Trophoblast cell (in vitro differentiated cells and primary cell): ENCODE measurements around the gene TMEM39B.

Source experiments
- DNase-seq, 2 donors: peaks; one replicate each; pipeline ENCODE4 v3.0.0-alpha.2; 2016
- H2AFZ ChIP-seq: 2 replicates; pipeline ENCODE4 v1.6.1; 2013; ENCODE audit warnings: low read length, moderate library complexity, mild to moderate bottlenecking; ENCODE audit not compliant: insufficient read depth, poor library complexity
- H2AK5ac ChIP-seq: 2 replicates; pipeline ENCODE4 v1.6.1; 2013; ENCODE audit warnings: mild to moderate bottlenecking, low read length
- H2BK120ac ChIP-seq: 2 replicates; pipeline ENCODE4 v1.6.1; 2013; ENCODE audit warnings: low read length, mild to moderate bottlenecking, moderate library complexity; ENCODE audit not compliant: insufficient read depth, poor library complexity
- H2BK12ac ChIP-seq: 2 replicates; pipeline ENCODE4 v1.6.1; 2013; ENCODE audit warnings: mild to moderate bottlenecking, low read length, moderate library complexity
- H2BK5ac ChIP-seq: 2 replicates; pipeline ENCODE4 v1.6.1; 2013; ENCODE audit warnings: low read length, low read depth, moderate library complexity, mild to moderate bottlenecking; ENCODE audit not compliant: poor library complexity
- H3K14ac ChIP-seq: 2 replicates; pipeline ENCODE4 v1.6.1; 2013; ENCODE audit warnings: mild to moderate bottlenecking, low read length
- H3K18ac ChIP-seq: 2 replicates; pipeline ENCODE4 v1.6.1; 2013; ENCODE audit warnings: mild to moderate bottlenecking, low read length
- H3K23ac ChIP-seq: 2 replicates; pipeline ENCODE4 v1.6.1; 2013; ENCODE audit warnings: low read length
- H3K27ac ChIP-seq: 2 replicates; pipeline ENCODE4 v1.5.1; 2013; ENCODE audit warnings: low read depth, mild to moderate bottlenecking, inconsistent platforms, low read length, moderate library complexity
- H3K27me3 ChIP-seq: 2 replicates; pipeline ENCODE4 v1.6.1; 2013; ENCODE audit warnings: inconsistent platforms, mild to moderate bottlenecking, low read length, moderate library complexity; ENCODE audit not compliant: insufficient read depth
- H3K36me3 ChIP-seq, 2 experiments: 1 replicate in 1 of 2; 2 replicates in 1 of 2; pipeline ENCODE4 v1.6.1; 2013; ENCODE audit warnings: low read length in 2 of 2, mild to moderate bottlenecking in 2 of 2, moderate library complexity in 1 of 2; ENCODE audit not compliant: insufficient read depth in 2 of 2, control insufficient read depth in 1 of 2
- H3K4ac ChIP-seq: 2 replicates; pipeline ENCODE4 v1.6.1; 2013; ENCODE audit warnings: low read depth, mild to moderate bottlenecking, low read length, moderate library complexity
- H3K4me1 ChIP-seq, 2 experiments: 1 replicate in 1 of 2; 2 replicates in 1 of 2; pipeline ENCODE4 v1.6.1; 2013; ENCODE audit warnings: low read length in 2 of 2, mild to moderate bottlenecking in 2 of 2, moderate library complexity in 1 of 2; ENCODE audit not compliant: insufficient read depth in 2 of 2, control insufficient read depth in 1 of 2
- H3K4me2 ChIP-seq: 2 replicates; pipeline ENCODE4 v1.6.1; 2013; ENCODE audit warnings: inconsistent platforms, mild to moderate bottlenecking, low read length, moderate library complexity
- H3K4me3 ChIP-seq: 2 replicates; pipeline ENCODE4 v1.5.1; 2013; ENCODE audit warnings: mild to moderate bottlenecking, low read depth, low read length, inconsistent platforms
- H3K79me1 ChIP-seq: one replicate; pipeline ENCODE4 v1.6.1; 2013; ENCODE audit warnings: low read length
- H3K79me2 ChIP-seq: 2 replicates; pipeline ENCODE4 v1.6.1; 2013; ENCODE audit warnings: low read length, mild to moderate bottlenecking; ENCODE audit not compliant: control insufficient read depth, insufficient read depth, poor library complexity
- H3K9ac ChIP-seq: 2 replicates; pipeline ENCODE4 v1.6.1; 2013; ENCODE audit warnings: mild to moderate bottlenecking, low read length
- H3K9me3 ChIP-seq: 2 replicates; pipeline ENCODE4 v1.6.1; 2013; ENCODE audit warnings: low read depth, mild to moderate bottlenecking, control low read depth, inconsistent platforms, low read length; ENCODE audit not compliant: insufficient read depth
- H4K12ac ChIP-seq: 2 replicates; pipeline ENCODE4 v1.6.1; 2013; ENCODE audit warnings: low read depth, mild to moderate bottlenecking, low read length, moderate library complexity
- H4K8ac ChIP-seq: 2 replicates; pipeline ENCODE4 v1.6.1; 2013; ENCODE audit warnings: low read depth, mild to moderate bottlenecking, low read length, moderate library complexity
- H4K91ac ChIP-seq: one replicate; pipeline ENCODE4 v1.6.1; 2013; ENCODE audit warnings: low read depth, mild to moderate bottlenecking, low read length, moderate library complexity
- WGBS: extraction: QIAGEN DNeasy Blood & Tissue Kit; methylation state at CpG from one replicate; pipeline ENCODE4 v1.1.7; 2013; ENCODE audit warnings: missing lambda C conversion rate; ENCODE audit not compliant: insufficient read length, insufficient coverage; ENCODE audit errors: extremely low coverage; 5-methylcytosine and 5-hydroxymethylcytosine counted together

TMEM39B gene

GRCh38 chr1:32042330-32042729 lies 30.4 kb upstream of the TMEM39B start:
- no peak overlapping the region for H3K4ac ChIP-seq
- H3K14ac ChIP-seq: no peak overlapping the region
- H4K12ac ChIP-seq: no peak overlapping the region
- H3K36me3 ChIP-seq: peaks cover 40 to 58% of the 10 kb centered on the region in 2 experiments
- no peak overlapping the region for H3K4me2 ChIP-seq
- no peak overlapping the region for H2BK120ac ChIP-seq
- H3K27ac ChIP-seq: no peak overlapping the region
- H3K9me3 ChIP-seq: no peaks in the 10 kb centered on the region
- H3K79me1 ChIP-seq: no peaks in the 10 kb centered on the region
- no peaks in the 10 kb centered on the region for H3K4me1 ChIP-seq
- no peak overlapping the region for H4K8ac ChIP-seq
- H3K18ac ChIP-seq: no peak overlapping the region
- H2BK12ac ChIP-seq: no peak overlapping the region
- H2AK5ac ChIP-seq: no peak overlapping the region
- H3K79me2 ChIP-seq: no peaks in the 10 kb centered on the region
- no peak overlapping the region for H3K23ac ChIP-seq
- H3K9ac ChIP-seq: no peak overlapping the region
- no peak overlapping the region for H2BK5ac ChIP-seq
- no peaks in the 10 kb centered on the region for H3K27me3 ChIP-seq
- H3K4me3 ChIP-seq: no peak overlapping the region
- H4K91ac ChIP-seq: no peak overlapping the region
- H2AFZ ChIP-seq: no peak overlapping the region
- WGBS: no CpG with 5 or more reads among the region's 5 CpGs
- no peak for DNase-seq

GRCh38 chr1:32044234-32044633 lies 28.5 kb upstream of the TMEM39B start:
- no peak overlapping the region for H3K9ac ChIP-seq
- H3K23ac ChIP-seq: no peak overlapping the region
- H3K27me3 ChIP-seq: no peaks in the 10 kb centered on the region
- no peak overlapping the region for H4K8ac ChIP-seq
- no peaks in the 10 kb centered on the region for H3K4me1 ChIP-seq
- no peak overlapping the region for H2BK5ac ChIP-seq
- no peaks in the 10 kb centered on the region for H3K79me2 ChIP-seq
- H3K4me2 ChIP-seq: no peak overlapping the region
- H2AK5ac ChIP-seq: no peak overlapping the region
- DNase-seq: no peak
- H3K79me1 ChIP-seq: no peaks in the 10 kb centered on the region
- no peak overlapping the region for H3K18ac ChIP-seq
- H2BK120ac ChIP-seq: no peak overlapping the region
- no peak overlapping the region for H3K4me3 ChIP-seq
- no peak overlapping the region for H4K91ac ChIP-seq
- H4K12ac ChIP-seq: no peak overlapping the region
- H3K9me3 ChIP-seq: no peaks in the 10 kb centered on the region
- no CpG with 5 or more reads among the region's 1 CpG for WGBS
- H2BK12ac ChIP-seq: no peak overlapping the region
- H3K4ac ChIP-seq: no peak overlapping the region
- no peak overlapping the region for H3K27ac ChIP-seq
- no peak overlapping the region for H2AFZ ChIP-seq
- H3K14ac ChIP-seq: no peak overlapping the region
- H3K36me3 ChIP-seq: peaks cover 42 to 57% of the 10 kb centered on the region in 2 experiments

- H3K9ac ChIP-seq: no peak overlapping the region
- no peak overlapping the region for H2AK5ac ChIP-seq
- H2BK5ac ChIP-seq: no peak overlapping the region
- H2BK120ac ChIP-seq: no peak overlapping the region
- H4K12ac ChIP-seq: no peak overlapping the region
- no peak overlapping the region for H3K4ac ChIP-seq
- no peak overlapping the region for H3K4me2 ChIP-seq
- WGBS: no CpG with 5 or more reads among the region's 2 CpGs
- H3K79me2 ChIP-seq: no peaks in the 10 kb centered on the region
- no peak overlapping the region for H3K23ac ChIP-seq
- H2BK12ac ChIP-seq: no peak overlapping the region
- peaks cover 37 to 50% of the 10 kb centered on the region in 2 experiments for H3K36me3 ChIP-seq
- H2AFZ ChIP-seq: no peak overlapping the region
- H3K27me3 ChIP-seq: no peaks in the 10 kb centered on the region
- H3K27ac ChIP-seq: no peak overlapping the region
- no peaks in the 10 kb centered on the region for H3K4me1 ChIP-seq
- H3K4me3 ChIP-seq: no peak overlapping the region
- H3K9me3 ChIP-seq: no peaks in the 10 kb centered on the region
- no peaks in the 10 kb centered on the region for H3K79me1 ChIP-seq
- DNase-seq: peak in 1 of 2 donors; percentile 14
- no peak overlapping the region for H3K18ac ChIP-seq
- no peak overlapping the region for H4K91ac ChIP-seq
- H4K8ac ChIP-seq: no peak overlapping the region
- no peak overlapping the region for H3K14ac ChIP-seq
Measured at GRCh38 chr1:32045772-32046171, 27.0 kb upstream of the TMEM39B start.

- Histone ChIP-seq H3K27me3 (no peaks in the 10 kb centered on the region), H2AK5ac (no peak overlapping the region), H3K14ac (no peak overlapping the region), H2BK5ac (no peak overlapping the region), H3K18ac (no peak overlapping the region), H3K4me3 (no peak overlapping the region), H3K4ac (no peak overlapping the region), H4K91ac (no peak overlapping the region), H3K23ac (no peak overlapping the region), H4K8ac (no peak overlapping the region), H2AFZ (no peak overlapping the region), H3K79me1 (no peaks in the 10 kb centered on the region), H2BK12ac (no peak overlapping the region), H3K9ac (no peak overlapping the region), H3K9me3 (no peaks in the 10 kb centered on the region), H3K27ac (no peak overlapping the region), H3K4me1 (no peaks in the 10 kb centered on the region), H3K4me2 (no peak overlapping the region), H4K12ac (no peak overlapping the region), H2BK120ac (no peak overlapping the region), H3K36me3 (peaks cover 34 to 49% of the 10 kb centered on the region in 2 experiments), H3K79me2 (no peaks in the 10 kb centered on the region)
- no peak for DNase-seq
Measured at GRCh38 chr1:32047701-32048100, 25.0 kb upstream of the TMEM39B start.
